Endothelial cell of umbilical vein (primary cell): Measurements from ENCODE around the gene RSL1D1. TPM values are rescaled to one million over a fixed set of nuclear protein-coding genes. Genes with fewer than 3 reads are reported as not detected.
"Not testable (repeated sequence)": the region's sequence is repeated elsewhere in the genome, so short reads cannot be mapped to it uniquely, and the experiment has no call there.

Experiments used
- BruUV-seq: library from RNA; stranded (reverse); fragments of 400-500 nt; replicated peaks from 2 replicates; lab custom pipeline; 2021; lab: Mats Ljungman, UMichigan
- CTCF ChIA-PET: fragments of 300-600, 350-600 bp; sonication (Branson Sonifier 250); formaldehyde crosslinking; loops from one replicate; lab custom pipeline; 2021; ENCODE audit warnings: antibody characterized with exemption, inconsistent platforms; lab: Charles Lee
- POLR2A ChIA-PET: fragments of 300-600, 350-600 bp; sonication (Branson Sonifier 250); formaldehyde crosslinking; loops from one replicate; lab custom pipeline; 2021; ENCODE audit warnings: antibody characterized with exemption, inconsistent platforms; lab: Charles Lee
- DNase-seq: peaks from one replicate; pipeline ENCODE4 v3.0.0-alpha.2; 2011; ENCODE audit warnings: low read depth, low spot score
- FAIRE-seq: peaks from 2 replicates; lab custom pipeline; 2011; peaks lifted over from hg19 to GRCh38; lab: Jason Lieb, UNC
- H2AFZ ChIP-seq: 2 replicates; pipeline ENCODE4 v1.6.0; 2012; ENCODE audit warnings: low read depth, low read length, control low read depth, inconsistent platforms
- H3K27ac ChIP-seq: 2 replicates; pipeline ENCODE4 v1.5.1; 2011; ENCODE audit warnings: low read depth, mild to moderate bottlenecking, control low read depth, low read length, moderate library complexity; ENCODE audit not compliant: insufficient read depth
- H3K27me3 ChIP-seq, 2 experiments: 2 replicates each; pipeline versions ENCODE4 v1.6.0 to v1.6.1; 2011; ENCODE audit warnings: low read length in 2 of 2, mixed read lengths in 1 of 2; ENCODE audit not compliant: control insufficient read depth in 2 of 2, insufficient read depth in 2 of 2
- H3K36me3 ChIP-seq, 2 experiments: 2 replicates in 1 of 2; 3 replicates in 1 of 2; pipeline ENCODE4 v1.5.1; 2011; ENCODE audit warnings: low read length in 2 of 2, mild to moderate bottlenecking in 1 of 2, moderate library complexity in 1 of 2; ENCODE audit not compliant: control insufficient read depth in 2 of 2, insufficient read depth in 2 of 2; ENCODE audit errors: extremely low read depth in 1 of 2
- H3K4me1 ChIP-seq: 3 replicates; pipeline ENCODE4 v1.5.1; 2011; ENCODE audit warnings: mild to moderate bottlenecking, low read length; ENCODE audit not compliant: control insufficient read depth, insufficient read depth; ENCODE audit errors: extremely low read depth
- H3K4me2 ChIP-seq: 2 replicates; pipeline ENCODE4 v1.6.1; 2011; ENCODE audit warnings: low read length, control low read depth, mixed read lengths; ENCODE audit not compliant: insufficient read depth
- H3K4me3 ChIP-seq, 3 experiments: fragments of 200-600 bp in 1 of 3; sonication (generic), shearing (Covaris generic) in 1 of 3; replicated peaks in 1 of 3; 2 replicates each; pipeline ENCODE4 v1.5.1; 2011 to 2016; ENCODE audit warnings: control low read depth in 3 of 3, low read length in 3 of 3, mild to moderate bottlenecking in 2 of 3, inconsistent platforms in 1 of 3, low read depth in 1 of 3, moderate library complexity in 1 of 3; ENCODE audit not compliant: insufficient read depth in 1 of 3
- H3K79me2 ChIP-seq: 2 replicates; pipeline ENCODE4 v1.6.0; 2012; ENCODE audit warnings: low read length, inconsistent platforms; ENCODE audit not compliant: control insufficient read depth, insufficient read depth
- H3K9ac ChIP-seq: replicated peaks from 2 replicates; pipeline ENCODE3; 2011; ENCODE audit warnings: low read length, control low read depth; ENCODE audit not compliant: insufficient read depth; ENCODE audit errors: extremely low read depth
- H3K9me1 ChIP-seq: replicated peaks from 3 replicates; pipeline ENCODE4 v1.6.0; 2011; ENCODE audit warnings: mild to moderate bottlenecking, low read length; ENCODE audit not compliant: control insufficient read depth, insufficient read depth; ENCODE audit errors: extremely low read depth
- H3K9me3 ChIP-seq: replicated peaks from 2 replicates; pipeline ENCODE4 v1.5.1; 2012; ENCODE audit warnings: low read length, inconsistent platforms; ENCODE audit not compliant: control insufficient read depth, insufficient read depth
- H4K20me1 ChIP-seq: replicated peaks from 2 replicates; pipeline ENCODE3; 2011; ENCODE audit warnings: mild to moderate bottlenecking, low read length; ENCODE audit not compliant: control insufficient read depth, insufficient read depth; ENCODE audit errors: extremely low read depth
- EZH2 ChIP-seq: IDR thresholded peaks from 2 replicates; pipeline ENCODE4 v1.6.1; 2012; ENCODE audit warnings: borderline replicate concordance, low read depth, mild to moderate bottlenecking, moderate library complexity, low read length, inconsistent platforms; ENCODE audit not compliant: severe bottlenecking
- GATA2 ChIP-seq: IDR thresholded peaks from 2 replicates; pipeline ENCODE4 v1.7.0; 2011; ENCODE audit warnings: low read depth, mild to moderate bottlenecking, moderate library complexity, mixed read lengths, low read length; ENCODE audit not compliant: insufficient read length, insufficient read depth
- MYC ChIP-seq: IDR thresholded peaks from one replicate; pipeline ENCODE4 v1.6.1; 2011; ENCODE audit warnings: mild to moderate bottlenecking, low read depth, low read length
- POLR2A ChIP-seq: IDR thresholded peaks from 2 replicates; pipeline ENCODE4 v1.6.1; 2012; ENCODE audit warnings: low read depth, mild to moderate bottlenecking, control low read depth, low read length
- POLR2AphosphoS5 ChIP-seq: IDR thresholded peaks from 2 replicates; pipeline ENCODE4 v1.6.1; 2012; ENCODE audit warnings: low read depth, mild to moderate bottlenecking, control low read depth, low read length, moderate library complexity; ENCODE audit not compliant: insufficient read depth
- dilution Hi-C: fragments of 300-500 bp; cut with MboI; formaldehyde crosslinking; loops from one replicate; pipeline ENCODE4 v1.15.0; 2019; ENCODE audit warnings: low sequenced_read_pairs; ENCODE audit not compliant: extremely low pct_ligation_motif_present
- intact Hi-C: fragments of 100-400 bp; cut with micrococcal nuclease; formaldehyde crosslinking; loops from one replicate; pipeline ENCODE4 v1.10.0; 2022
- polyA plus RNA-seq, 4 experiments: library from polyadenylated mRNA; depleted of rRNA in 3 of 4; stranded (reverse) in 3 of 4; unstranded in 1 of 4; fragments of >200 nt; gene quantifications; 2 replicates each; pipeline versions ENCODE4 v1.2.1 to v1.2.3, GENCODE V29; 2011 to 2012; ENCODE audit warnings: missing spikeins in 1 of 4
- total RNA-seq: library from RNA; stranded (reverse); gene quantifications from 2 replicates; pipeline ENCODE4 v1.2.3, GENCODE V29; 2021
- TF ChIP-seq, protein P1 (sequence below): IDR thresholded peaks from 2 replicates; pipeline ENCODE4 v1.6.1; 2011; ENCODE audit not compliant: insufficient read depth, insufficient read length
- TF ChIP-seq, protein P2 (sequence below), 2 donors: IDR thresholded peaks; 1 replicate in 1 of 2; 2 replicates in 1 of 2; pipeline ENCODE4 v1.5.1; 2011; ENCODE audit warnings: low read length in 2 of 2, mild to moderate bottlenecking in 2 of 2, moderate library complexity in 2 of 2, control low read depth in 1 of 2, inconsistent platforms in 1 of 2, low read depth in 1 of 2; ENCODE audit not compliant: insufficient read depth in 1 of 2; ENCODE audit errors: extremely low read depth in 1 of 2

The RSL1D1 gene
- total and polyA plus RNA-seq, 2 donors (not counting 3 experiments of a cell fraction or from before 2014, with no cell fraction given) = 17.0 to 132 TPM

- BruUV-seq = no TSS peak
- CTCF ChIA-PET = interaction anchor here (1.4 to 2.8 kb wide), 4 partner anchors 19 to 252 kb away, joined by 3 to 8 read pairs (median 4); partner anchors contain the start of gene ZC3H7A
- H2AFZ ChIP-seq = no peak overlapping the region
Observed at GRCh38 chr16:11816123-11816522, 35.2 kb downstream of the RSL1D1 start.

GRCh38 chr16:11814800-11815199, 36.5 kb downstream of the RSL1D1 start:
- H3K27me3 ChIP-seq, H4K20me1 ChIP-seq, H3K4me1 ChIP-seq, POLR2A ChIA-PET, H3K4me3 ChIP-seq, H3K36me3 ChIP-seq, H3K9ac ChIP-seq, H3K27ac ChIP-seq, dilution Hi-C loops, H3K9me3 ChIP-seq, DNase-seq, intact Hi-C loops, FAIRE-seq, H3K4me2 ChIP-seq, BruUV-seq, H2AFZ ChIP-seq, H3K79me2 ChIP-seq, H3K9me1 ChIP-seq: not testable (repeated sequence)
- CTCF ChIA-PET = interaction anchor here (1.1 to 2.8 kb wide), 5 partner anchors 11 to 407 kb away, joined by 4 to 11 read pairs (median 7); partner anchors contain the start of gene ZC3H7A

More at GRCh38 chr16:11816123-11816522, 35.2 kb downstream of the RSL1D1 start:
- Histone ChIP-seq H3K4me2 (no peak overlapping the region), H3K27ac (no peak overlapping the region), H3K9me3 (no peaks in the 10 kb centered on the region), H3K4me1 (no peaks in the 10 kb centered on the region), H3K9ac (no peak overlapping the region), H3K4me3 (no peak overlapping the region), H3K9me1 (no peaks in the 10 kb centered on the region), H3K27me3 (no peaks in the 10 kb centered on the region), H3K79me2 (no peaks in the 10 kb centered on the region), H3K36me3 (no peaks in the 10 kb centered on the region), H4K20me1 (no peaks in the 10 kb centered on the region)
- no peak for FAIRE-seq
- POLR2A ChIA-PET = no interaction called here
- no peak for DNase-seq
- dilution Hi-C loops = no loop called here
- no peak for TF ChIP-seq EZH2
- TF ChIP-seq, protein P1, sequence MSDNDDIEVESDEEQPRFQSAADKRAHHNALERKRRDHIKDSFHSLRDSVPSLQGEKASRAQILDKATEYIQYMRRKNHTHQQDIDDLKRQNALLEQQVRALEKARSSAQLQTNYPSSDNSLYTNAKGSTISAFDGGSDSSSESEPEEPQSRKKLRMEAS = no peak
- no peak for TF ChIP-seq GATA2
- TF ChIP-seq, protein P2, sequence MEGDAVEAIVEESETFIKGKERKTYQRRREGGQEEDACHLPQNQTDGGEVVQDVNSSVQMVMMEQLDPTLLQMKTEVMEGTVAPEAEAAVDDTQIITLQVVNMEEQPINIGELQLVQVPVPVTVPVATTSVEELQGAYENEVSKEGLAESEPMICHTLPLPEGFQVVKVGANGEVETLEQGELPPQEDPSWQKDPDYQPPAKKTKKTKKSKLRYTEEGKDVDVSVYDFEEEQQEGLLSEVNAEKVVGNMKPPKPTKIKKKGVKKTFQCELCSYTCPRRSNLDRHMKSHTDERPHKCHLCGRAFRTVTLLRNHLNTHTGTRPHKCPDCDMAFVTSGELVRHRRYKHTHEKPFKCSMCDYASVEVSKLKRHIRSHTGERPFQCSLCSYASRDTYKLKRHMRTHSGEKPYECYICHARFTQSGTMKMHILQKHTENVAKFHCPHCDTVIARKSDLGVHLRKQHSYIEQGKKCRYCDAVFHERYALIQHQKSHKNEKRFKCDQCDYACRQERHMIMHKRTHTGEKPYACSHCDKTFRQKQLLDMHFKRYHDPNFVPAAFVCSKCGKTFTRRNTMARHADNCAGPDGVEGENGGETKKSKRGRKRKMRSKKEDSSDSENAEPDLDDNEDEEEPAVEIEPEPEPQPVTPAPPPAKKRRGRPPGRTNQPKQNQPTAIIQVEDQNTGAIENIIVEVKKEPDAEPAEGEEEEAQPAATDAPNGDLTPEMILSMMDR (IDR thresholded peaks at IDR 0.05; ENCODE audit: extremely low read depth in 1 of 2, insufficient read depth in 1 of 2, low read depth in 1 of 2, low read length in 2 of 2) = no peak
- TF ChIP-seq MYC = no peak
- no peak for TF ChIP-seq POLR2A
- no peak for TF ChIP-seq POLR2AphosphoS5
- intact Hi-C loops = no loop called here
